ENCODE results near the gene NUMBL.
"Not testable (repeated sequence)": the region's sequence is repeated elsewhere in the genome, so short reads cannot be mapped to it uniquely, and the experiment has no call there.

DNA sequence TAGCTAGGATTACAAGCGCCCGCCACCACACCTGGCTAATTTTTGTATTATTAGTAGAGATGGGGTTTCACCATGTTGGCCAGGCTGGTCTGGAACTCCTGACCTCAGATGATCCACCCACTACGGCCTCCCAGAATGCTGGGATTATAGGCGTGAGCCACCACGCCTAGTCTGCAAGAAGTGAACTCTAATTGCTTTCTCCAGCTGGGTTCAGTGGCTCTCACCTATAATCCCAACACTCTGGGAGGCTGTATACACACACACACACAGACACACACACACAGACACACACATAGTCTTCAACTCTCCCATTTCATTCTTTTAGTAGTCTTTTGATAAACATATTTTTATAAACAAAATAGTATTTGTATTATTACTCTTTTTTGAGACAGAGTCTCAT lies 39.6 kb upstream of the NUMBL start:
- TF ChIP-seq, protein P1, sequence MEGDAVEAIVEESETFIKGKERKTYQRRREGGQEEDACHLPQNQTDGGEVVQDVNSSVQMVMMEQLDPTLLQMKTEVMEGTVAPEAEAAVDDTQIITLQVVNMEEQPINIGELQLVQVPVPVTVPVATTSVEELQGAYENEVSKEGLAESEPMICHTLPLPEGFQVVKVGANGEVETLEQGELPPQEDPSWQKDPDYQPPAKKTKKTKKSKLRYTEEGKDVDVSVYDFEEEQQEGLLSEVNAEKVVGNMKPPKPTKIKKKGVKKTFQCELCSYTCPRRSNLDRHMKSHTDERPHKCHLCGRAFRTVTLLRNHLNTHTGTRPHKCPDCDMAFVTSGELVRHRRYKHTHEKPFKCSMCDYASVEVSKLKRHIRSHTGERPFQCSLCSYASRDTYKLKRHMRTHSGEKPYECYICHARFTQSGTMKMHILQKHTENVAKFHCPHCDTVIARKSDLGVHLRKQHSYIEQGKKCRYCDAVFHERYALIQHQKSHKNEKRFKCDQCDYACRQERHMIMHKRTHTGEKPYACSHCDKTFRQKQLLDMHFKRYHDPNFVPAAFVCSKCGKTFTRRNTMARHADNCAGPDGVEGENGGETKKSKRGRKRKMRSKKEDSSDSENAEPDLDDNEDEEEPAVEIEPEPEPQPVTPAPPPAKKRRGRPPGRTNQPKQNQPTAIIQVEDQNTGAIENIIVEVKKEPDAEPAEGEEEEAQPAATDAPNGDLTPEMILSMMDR (conservative IDR thresholded peaks at IDR 0.05; ENCODE audit: low read depth, low read length): not testable (repeated sequence)
- not testable (repeated sequence) for TF ChIP-seq EZH2 (IDR thresholded peaks at IDR 0.05; ENCODE audit: low read length, unreplicated experiment)

All from PC-3 (cell line).